ENCODE results near the gene ZNF22.
A peak's percentile ranks its signal among the peaks of the same experiment; 100 is the strongest.

ZNF22 gene

DNA sequence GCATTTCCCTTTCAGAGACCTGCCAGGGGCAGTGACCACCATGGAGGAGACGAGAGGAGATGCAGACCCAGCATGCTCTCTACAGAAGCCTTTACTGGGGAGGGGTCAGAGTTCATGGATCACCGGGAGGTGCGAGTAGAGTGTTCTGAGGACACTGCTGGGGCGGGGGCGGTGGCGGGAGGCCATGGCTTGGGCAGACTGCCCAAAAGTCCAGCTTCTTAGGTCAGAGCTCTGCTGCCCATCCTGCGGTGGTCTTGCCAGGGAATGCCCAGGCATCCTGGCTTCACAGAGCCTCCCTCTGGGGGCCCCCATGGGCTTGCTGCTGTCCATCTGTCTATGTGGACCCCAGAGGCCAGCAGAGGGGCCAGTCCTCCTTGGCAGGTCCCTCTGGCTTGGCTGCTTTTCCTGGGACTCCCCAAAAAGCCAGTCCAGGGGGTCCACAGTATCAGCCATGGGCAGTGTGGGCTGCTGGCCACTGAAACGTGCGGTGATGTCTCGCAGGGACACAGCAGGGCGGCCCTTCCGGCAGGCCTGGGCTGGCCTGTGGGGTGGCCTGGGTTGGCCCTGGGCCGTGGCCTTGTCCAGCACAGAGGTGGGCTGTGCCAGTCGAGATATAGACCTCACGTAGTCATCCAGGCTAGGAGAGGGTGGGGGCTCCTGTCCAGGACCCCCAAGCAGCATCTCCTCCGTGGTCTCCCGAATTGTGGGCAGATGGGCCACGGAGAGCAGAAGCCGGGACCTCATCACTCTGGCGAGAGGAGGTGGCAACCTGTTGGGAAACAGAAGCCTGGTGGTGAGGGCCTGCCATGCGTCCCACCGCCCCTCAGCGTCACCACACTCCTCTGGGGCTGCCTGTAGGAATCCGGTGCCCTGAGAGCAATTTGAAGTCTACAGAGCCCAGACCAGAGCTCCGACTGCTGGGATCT lies 23.2 kb upstream of the ZNF22 start:
- no peak for TF ChIP-seq ZNF274 (IDR thresholded peaks at IDR 0.05; ENCODE audit: low read depth, low read length)
- H3K4me3 ChIP-seq (ENCODE audit: low read length) = peak overlapping the region; percentile 26; the same call in 1 of the 2 replicates

DNA sequence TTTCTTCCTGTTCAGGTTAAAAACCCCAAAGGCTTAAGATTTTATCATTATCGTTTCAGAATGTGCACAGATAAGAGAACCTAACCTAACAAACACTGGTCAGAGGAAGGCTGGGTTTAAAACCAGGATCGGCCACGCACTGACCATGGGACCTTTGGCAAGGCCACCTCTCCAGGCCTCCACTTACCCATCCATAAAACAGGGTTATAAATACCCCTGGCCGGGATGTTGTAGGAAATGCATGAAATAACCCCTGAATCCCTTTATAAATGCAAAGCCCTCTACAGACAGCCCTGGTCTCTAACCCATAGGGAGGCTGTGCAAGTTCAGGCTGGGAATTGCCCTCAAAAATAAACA lies 22.5 kb upstream of the ZNF22 start:
- H3K4me3 ChIP-seq (ENCODE audit: low read length) = peak overlapping the region; percentile 26; the same call in 1 of the 2 replicates
- no peak for TF ChIP-seq ZNF274 (IDR thresholded peaks at IDR 0.05; ENCODE audit: low read depth, low read length)

GRCh38 chr10:44978570-44979280 lies 22.0 kb upstream of the ZNF22 start, which contains the start of gene DEPP1:
DEPP1 (minus strand) TSS chr10:44978809; CDS start chr10:44978030, 779 bp downstream.
- TF ChIP-seq ZNF274 (IDR thresholded peaks at IDR 0.05; ENCODE audit: low read depth, low read length) = no peak
- H3K4me3 ChIP-seq (ENCODE audit: low read length) = peak within 1 kb of the TSS; percentile 26; the same call in 1 of the 2 replicates

GRCh38 chr10:44979281-44980191 lies 21.2 kb upstream of the ZNF22 start:
- no peak for TF ChIP-seq ZNF274 (IDR thresholded peaks at IDR 0.05; ENCODE audit: low read depth, low read length)
- H3K4me3 ChIP-seq (ENCODE audit: low read length) = no peak overlapping the region

DNA sequence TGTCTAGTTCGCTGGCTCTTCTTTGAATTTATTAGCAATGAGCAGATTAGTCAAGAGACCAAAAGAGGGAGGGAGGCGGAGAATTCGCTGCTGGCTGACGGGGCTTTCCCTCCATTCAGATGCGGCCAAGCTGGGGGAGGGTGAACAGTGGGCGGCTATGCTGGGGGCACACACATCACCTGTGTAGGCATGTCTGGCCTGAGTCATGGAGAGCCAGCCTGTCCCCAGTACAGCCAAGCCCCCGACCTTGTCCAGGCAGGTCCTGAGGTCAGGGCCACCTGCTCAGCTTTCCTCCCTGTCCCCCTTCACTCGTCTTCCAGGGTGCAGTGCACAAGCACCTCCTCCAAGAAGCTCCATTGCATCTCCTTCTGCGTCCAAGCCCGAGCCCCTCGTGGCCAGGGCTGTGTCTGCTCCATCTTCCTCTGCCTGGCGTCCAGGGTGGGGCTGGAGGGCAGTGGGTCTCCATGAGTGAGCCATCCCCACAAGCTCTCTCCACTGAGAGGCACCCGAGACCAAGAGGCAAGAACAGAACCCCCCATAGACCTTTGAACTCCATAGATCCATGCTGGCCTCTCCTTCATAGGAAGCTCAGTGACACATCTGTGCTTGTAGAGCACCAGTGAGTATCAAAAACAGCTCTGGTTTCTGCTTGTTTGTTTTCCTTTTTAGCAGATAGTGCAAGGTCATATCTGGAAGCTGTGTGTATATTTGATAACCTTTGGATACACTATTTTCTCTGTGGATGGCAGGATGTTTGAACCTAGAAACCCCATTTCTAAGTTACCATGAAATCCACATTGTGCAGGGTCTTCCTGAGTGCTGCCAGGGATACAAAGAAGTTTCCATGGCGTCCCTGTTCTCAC lies 20.2 kb upstream of the ZNF22 start:
- TF ChIP-seq ZNF274 (IDR thresholded peaks at IDR 0.05; ENCODE audit: low read depth, low read length) = no peak
- H3K4me3 ChIP-seq (ENCODE audit: low read length) = no peak overlapping the region

GRCh38 chr10:44981172-44982113 lies 19.3 kb upstream of the ZNF22 start:
- TF ChIP-seq ZNF274 (IDR thresholded peaks at IDR 0.05; ENCODE audit: low read depth, low read length) = no peak
- no peak overlapping the region for H3K4me3 ChIP-seq (ENCODE audit: low read length)

GRCh38 chr10:44982114-44982460 lies 18.6 kb upstream of the ZNF22 start:
- no peak for TF ChIP-seq ZNF274 (IDR thresholded peaks at IDR 0.05; ENCODE audit: low read depth, low read length)
- H3K4me3 ChIP-seq (ENCODE audit: low read length) = no peak overlapping the region

DNA sequence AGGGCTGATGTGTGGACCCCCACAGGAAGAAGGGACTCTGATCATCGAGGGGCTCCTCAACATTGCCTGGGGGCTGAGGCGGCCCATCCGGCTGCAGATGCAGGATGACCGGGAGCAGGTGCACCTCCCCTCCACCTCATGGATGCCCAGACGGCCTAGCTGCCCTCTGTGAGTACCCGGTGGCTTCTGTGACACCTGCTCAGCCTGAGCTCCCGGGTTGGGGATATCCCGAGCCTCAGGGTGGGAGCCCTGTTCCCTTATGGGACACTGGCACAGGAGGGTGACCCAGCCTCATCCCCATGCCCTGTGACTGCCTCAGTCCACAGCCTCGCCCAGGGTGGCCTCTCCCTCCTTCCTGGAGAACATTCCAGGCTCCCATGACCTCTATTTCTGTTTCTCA lies 18.2 kb upstream of the ZNF22 start:
- H3K4me3 ChIP-seq (ENCODE audit: low read length) = no peak overlapping the region
- no peak for TF ChIP-seq ZNF274 (IDR thresholded peaks at IDR 0.05; ENCODE audit: low read depth, low read length)

DNA sequence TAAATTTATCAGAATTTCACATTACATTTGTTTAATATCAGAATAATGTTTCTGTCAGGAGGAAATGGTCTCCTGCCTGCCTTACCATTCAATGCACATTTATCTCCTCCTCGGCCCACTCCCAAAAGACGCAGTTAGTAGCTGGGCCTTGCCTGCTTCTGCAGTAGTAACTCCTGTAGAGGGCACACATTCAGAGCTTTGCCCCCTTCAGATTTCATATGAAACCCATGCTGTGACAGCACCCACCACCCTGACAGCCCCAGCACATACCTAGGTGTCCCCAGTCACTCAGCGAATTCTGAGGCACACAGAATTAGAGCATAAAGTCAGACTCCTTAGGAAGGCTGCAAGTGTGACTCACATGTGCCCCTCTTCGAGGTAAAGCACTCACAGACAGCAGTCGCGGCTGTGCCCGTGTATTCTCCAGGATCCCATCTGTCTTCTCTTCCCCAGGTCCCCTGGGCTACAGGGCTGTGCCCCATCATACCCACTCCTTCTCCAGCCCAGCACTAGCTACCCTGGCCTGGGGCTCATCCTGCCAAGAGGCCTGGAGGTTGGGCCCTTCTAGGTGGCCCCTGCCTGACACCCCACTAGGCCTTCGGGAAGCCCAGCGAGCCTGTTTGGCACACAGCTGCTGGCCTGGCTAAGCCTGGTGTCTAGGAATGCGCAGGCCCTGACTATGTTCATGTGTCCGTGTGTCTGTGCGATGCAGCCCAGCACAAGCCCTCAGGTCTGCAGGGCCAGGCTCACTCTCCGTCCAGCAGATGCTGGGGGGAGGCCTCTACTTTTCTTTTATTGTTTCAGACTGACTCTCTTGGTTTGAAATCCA lies 17.4 kb upstream of the ZNF22 start:
- no peak overlapping the region for H3K4me3 ChIP-seq (ENCODE audit: low read length)
- TF ChIP-seq ZNF274 (IDR thresholded peaks at IDR 0.05; ENCODE audit: low read depth, low read length) = no peak

- TF ChIP-seq ZNF274 (IDR thresholded peaks at IDR 0.05; ENCODE audit: low read depth, low read length) = no peak
- H3K4me3 ChIP-seq (ENCODE audit: low read length) = no peak overlapping the region
Measured at GRCh38 chr10:44983895-44984278, 16.8 kb upstream of the ZNF22 start.

DNA sequence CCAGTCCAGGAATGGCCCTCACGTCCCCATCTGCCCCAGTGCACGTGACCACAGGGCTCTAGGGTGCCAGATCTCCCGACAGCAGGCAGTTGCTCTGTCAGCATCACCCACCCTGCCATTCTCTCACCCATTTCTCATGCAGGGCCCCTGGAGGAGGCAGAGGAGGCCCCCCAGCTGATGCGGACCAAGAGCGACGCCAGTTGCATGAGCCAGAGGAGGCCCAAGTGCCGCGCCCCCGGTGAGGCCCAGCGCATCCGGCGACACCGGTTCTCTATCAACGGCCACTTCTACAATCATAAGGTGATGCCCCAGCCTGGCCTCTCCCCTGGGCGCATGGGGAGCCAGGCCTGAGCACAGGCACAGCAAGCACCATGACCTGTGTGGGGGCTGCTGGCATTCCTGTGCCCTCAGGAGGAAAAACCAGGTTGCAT lies 16.0 kb upstream of the ZNF22 start:
- no peak overlapping the region for H3K4me3 ChIP-seq (ENCODE audit: low read length)
- no peak for TF ChIP-seq ZNF274 (IDR thresholded peaks at IDR 0.05; ENCODE audit: low read depth, low read length)
